Fibroblast of skin of right quadriceps (primary cell): ENCODE results near the gene CLCA4.
"Not testable (repeated sequence)": the region's sequence is repeated elsewhere in the genome, so short reads cannot be mapped to it uniquely, and the experiment has no call there.

Experiments
- DNase-seq: peaks from one replicate; pipeline ENCODE4 v3.0.0-alpha.2; 2013

Gene CLCA4, protein sequence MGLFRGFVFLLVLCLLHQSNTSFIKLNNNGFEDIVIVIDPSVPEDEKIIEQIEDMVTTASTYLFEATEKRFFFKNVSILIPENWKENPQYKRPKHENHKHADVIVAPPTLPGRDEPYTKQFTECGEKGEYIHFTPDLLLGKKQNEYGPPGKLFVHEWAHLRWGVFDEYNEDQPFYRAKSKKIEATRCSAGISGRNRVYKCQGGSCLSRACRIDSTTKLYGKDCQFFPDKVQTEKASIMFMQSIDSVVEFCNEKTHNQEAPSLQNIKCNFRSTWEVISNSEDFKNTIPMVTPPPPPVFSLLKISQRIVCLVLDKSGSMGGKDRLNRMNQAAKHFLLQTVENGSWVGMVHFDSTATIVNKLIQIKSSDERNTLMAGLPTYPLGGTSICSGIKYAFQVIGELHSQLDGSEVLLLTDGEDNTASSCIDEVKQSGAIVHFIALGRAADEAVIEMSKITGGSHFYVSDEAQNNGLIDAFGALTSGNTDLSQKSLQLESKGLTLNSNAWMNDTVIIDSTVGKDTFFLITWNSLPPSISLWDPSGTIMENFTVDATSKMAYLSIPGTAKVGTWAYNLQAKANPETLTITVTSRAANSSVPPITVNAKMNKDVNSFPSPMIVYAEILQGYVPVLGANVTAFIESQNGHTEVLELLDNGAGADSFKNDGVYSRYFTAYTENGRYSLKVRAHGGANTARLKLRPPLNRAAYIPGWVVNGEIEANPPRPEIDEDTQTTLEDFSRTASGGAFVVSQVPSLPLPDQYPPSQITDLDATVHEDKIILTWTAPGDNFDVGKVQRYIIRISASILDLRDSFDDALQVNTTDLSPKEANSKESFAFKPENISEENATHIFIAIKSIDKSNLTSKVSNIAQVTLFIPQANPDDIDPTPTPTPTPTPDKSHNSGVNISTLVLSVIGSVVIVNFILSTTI

DNA sequence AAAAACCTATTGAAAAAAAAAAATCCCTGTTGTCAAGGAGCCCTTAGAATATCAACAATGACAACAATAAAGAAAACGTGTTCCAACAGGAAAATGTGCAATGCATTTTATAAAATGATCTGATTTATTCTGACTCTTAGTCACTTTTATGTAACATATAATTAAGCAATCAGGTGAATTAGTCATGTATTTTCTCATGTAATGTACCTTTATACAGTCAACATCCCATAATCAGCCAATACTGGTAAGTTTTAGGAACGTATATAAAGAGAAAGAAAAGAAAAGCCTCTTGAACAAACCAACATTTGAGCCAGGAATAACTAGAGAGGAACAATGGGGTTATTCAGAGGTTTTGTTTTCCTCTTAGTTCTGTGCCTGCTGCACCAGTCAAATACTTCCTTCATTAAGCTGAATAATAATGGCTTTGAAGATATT, at the start of gene CLCA4:
Gene CLCA4, plus strand, starts transcription at position 292 of the 435 bp plus-strand sequence. Its CDS starts 42 bp downstream, at position 334.
- no peak for DNase-seq

DNA sequence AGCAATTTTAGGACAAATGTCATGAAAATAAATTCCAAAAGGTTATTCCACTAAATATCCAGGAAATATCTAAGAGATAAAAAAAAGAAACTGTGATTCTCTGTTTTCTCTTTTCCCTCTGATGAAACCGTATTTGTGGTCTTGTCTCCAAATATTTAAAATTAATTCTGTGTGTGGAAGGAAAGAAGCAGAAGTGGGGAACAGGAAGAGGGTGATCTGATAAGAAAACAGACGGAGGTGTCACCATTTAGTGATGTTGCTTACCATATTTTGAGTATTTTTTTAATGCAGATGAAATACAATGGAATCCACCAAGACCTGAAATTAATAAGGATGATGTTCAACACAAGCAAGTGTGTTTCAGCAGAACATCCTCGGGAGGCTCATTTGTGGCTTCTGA, 48.6 kb upstream of the CLCA4 start:
- no peak for DNase-seq

DNA sequence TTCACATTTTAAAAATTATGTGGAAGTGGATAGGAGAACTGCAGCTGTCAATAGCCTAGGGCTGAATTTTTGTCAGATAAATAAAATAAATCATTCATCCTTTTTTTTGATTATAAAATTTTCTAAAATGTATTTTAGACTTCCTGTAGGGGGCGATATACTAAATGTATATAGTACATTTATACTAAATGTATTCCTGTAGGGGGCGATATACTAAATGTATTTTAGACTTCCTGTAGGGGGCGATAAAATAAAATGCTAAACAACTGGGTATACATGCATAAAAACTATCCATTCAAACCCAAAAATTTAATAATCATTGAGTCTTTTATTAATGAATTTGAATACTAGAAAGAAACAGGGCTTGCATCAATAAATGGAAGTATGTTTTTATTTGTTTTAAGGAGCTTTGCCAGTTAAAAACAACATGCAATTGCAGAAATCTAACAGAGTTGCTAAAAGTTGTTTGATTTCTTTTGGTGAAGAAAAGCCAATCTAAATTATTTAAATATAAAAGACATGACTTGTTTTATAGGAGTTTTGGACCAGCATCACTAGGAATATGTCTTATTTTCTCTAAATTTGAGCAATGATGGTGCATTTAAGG, 46.8 kb upstream of the CLCA4 start:
- peak; percentile 25 for DNase-seq

DNA sequence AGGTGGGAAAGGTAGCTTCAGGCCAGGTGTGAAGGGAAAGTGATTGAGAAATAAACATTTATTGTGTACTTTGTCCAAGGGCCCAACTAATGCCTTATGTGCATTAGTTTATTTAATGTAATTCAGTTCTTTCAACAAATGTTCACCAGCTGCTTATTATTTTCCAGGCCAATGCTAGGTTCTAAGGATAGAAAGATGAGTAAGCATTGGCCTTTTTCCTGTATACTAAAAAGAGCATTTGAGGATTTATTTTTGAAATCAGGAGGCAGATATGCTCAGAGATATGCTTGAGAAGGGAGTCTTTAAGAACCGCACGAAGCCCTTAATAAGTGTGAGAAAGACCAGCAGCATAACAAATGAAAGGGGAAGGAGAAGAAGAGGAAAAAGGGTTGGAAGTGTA, 46.2 kb upstream of the CLCA4 start:
- DNase-seq = no peak

GRCh38 chr1:86502125-86502646, 44.7 kb upstream of the CLCA4 start:
- DNase-seq = not testable (repeated sequence)

DNA sequence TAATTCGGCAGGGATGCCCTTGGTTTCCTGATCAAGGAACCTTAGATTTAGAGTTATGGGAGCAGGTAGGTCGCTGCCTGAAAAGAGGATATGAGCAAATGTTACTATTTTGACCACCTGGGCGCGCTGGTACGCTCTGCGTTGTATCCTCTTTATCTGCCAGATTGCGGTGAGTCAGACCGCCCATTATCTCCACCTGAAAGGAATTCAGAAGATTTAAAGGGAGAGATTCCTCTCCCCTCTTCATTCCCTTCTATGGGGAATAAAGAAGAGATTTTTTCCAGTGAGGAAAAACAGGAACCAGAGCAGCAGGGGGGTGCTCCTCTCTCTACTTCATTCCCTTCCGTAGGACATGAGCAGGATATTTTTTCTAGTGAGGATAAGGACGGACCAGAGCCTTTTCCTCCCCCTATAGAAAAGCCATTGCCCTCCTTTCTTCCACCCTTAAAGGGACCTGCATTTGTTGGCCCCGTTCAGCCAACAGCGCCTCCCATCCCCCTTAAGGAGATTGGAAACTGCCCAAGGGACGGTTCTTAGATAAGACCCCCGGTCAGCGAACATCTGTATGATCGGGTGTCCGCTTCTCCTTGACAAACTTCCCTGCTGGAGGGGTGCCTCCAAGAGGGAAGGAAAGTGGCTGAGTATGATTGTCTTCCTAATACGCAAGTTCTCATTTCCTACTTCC, 44.0 kb upstream of the CLCA4 start:
- DNase-seq = no peak

GRCh38 chr1:86503406-86504136, 43.3 kb upstream of the CLCA4 start:
- no peak for DNase-seq

DNA sequence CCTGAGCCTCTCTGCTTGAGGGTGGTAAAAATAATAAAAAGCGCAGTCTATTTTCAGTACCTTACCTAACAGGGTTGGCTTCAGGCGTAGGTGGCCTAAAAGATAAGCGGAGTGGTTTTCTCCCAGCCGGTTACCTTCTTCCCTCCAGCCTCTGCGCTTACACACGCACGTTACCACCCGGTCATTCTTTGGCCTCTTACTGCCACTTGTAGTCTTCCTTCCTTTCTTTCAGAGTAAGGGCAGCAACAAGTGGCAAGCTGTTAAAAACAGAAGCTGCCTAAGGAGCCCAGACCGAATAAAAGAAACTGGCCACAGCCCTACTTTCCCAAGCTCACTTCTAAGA, 42.8 kb upstream of the CLCA4 start:
- DNase-seq = no peak

- peak; percentile 80 for DNase-seq
Measured at GRCh38 chr1:86504895-86505563, 41.8 kb upstream of the CLCA4 start.

GRCh38 chr1:86505564-86505902, 41.3 kb upstream of the CLCA4 start:
- DNase-seq = no peak

DNA sequence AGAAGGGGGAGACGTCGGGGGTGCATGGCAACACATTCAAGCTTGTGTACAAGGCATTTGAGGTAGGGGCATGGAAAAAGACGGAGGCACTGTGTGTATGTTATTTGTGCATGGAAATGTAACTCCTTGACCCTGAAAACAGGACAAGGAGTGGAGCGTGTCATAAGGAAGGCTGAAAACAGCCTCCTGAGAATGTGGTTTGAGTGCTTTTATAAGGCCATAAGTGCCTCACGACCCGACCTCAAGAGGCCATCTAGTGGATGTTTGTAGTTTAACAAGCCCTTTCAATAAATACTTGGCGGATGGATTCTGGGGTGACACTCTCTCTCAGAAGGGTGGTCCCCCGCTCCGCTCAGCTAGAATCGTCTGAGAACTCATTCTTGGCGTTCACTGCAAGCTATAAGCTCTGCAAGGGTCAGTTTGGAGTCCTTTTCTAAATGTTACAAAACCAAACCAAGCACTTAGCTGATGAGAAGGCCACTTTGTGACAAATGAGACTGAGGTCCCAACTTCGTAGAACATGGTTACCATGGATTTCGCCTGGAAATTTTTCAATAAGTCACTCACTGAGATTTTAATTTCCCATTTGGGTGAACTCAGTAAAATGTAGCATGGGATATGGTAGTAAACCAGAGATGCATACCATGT, 38.8 kb upstream of the CLCA4 start:
- peak; percentile 43 for DNase-seq

- peak; percentile 62 for DNase-seq
Measured at GRCh38 chr1:86508583-86508969, 38.3 kb upstream of the CLCA4 start.

DNA sequence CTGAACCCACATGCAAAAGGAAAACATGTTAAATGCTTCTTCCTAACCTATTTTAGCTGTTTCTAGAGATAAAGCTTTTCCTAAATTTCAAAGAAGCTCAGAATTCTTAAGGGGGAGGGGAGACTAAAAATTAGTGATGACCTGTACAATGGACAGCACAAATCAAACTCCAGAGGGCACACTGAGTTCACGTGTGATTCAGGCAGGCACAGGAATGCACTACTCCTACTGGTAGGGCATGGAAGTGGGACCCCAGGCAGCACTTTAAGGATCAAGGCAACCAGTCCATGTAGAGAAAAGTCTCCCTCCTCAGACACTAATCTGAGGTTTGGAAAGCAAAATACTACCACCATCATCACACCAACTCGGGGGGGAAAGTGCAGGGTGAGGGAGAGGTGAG, 31.3 kb upstream of the CLCA4 start:
- no peak for DNase-seq

DNA sequence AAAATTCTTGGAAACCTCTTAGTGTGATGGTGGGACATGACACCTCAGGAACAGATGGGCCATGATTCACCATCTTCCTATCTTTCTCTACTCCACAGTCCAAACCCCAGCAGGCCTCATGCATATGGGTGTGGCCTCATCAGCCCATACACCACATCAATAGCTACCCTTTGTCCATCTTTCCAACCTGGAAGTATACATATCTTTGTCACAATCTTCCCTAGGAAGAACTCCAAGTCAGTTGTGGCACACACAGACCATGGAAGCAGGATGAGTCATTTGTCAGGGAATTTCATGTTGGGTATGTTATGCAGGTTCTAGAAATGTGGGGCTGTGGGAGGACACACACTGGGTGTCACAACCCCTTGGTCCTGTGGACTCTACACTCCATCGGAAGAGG, 30.5 kb upstream of the CLCA4 start:
- DNase-seq = peak; percentile 10

- no peak for DNase-seq
Measured at GRCh38 chr1:86517336-86517735, 29.5 kb upstream of the CLCA4 start.

- DNase-seq = no peak
Measured at GRCh38 chr1:86520789-86521521, 25.9 kb upstream of the CLCA4 start.

GRCh38 chr1:86521522-86521891, 25.4 kb upstream of the CLCA4 start:
- DNase-seq = no peak

DNA sequence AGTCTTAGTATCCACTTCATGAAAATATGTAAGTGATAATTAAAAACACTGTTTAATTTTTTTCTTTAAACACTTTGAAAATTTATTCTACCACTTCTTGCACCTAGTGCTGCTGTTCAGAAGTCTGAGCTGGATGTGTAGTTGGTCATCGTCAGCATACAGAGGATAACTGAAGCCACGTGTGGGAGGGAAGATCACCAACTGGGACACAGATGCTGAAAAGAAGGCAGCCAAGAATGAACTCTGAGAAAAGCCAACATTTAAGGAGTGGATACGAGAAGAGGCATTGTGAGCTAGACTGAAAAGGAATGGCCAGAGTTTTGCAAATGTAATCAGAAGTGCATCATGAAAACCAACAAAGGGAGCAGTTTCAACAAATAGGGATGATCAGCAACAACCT, 24.6 kb upstream of the CLCA4 start:
- no peak for DNase-seq

DNA sequence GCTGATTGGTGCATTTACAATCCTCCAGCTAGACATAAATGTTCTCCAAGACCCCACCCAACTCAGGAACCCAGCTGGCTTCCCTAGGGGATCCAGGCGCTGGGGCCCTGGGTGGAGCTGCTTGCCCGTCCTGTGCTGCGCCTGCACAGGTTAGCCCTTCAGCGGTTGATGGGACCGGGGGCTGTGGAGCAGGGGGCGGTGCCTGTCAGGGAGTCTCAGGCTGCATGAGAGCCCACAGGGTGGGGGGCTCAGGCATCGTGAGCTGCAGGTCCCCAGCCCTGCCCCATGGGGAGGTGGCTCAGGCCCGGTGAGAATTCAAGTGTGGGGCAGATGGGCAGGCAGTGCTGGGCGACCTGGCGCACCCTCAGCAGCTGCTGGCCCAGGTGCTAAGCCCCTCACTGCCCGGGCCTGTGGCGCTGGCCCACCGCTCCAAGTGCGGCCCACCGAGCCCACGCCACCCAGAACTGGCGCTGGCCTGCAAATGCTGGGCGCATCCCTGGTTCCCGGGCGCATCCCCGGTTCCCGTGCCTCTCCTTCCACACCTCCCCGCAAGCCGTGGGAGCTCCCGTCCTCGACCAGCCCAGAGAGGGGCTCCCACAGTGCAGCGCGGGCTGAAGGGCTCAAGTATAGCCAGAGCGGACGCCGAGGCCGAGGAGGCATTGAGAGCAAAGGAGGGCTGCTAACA, 23.1 kb upstream of the CLCA4 start:
- no peak for DNase-seq

- DNase-seq = no peak
Measured at GRCh38 chr1:86527306-86527705, 19.6 kb upstream of the CLCA4 start.
